Ovary (tissue), 3 donors: Measurements from ENCODE around the gene COL18A1.

Source experiments
- CTCF ChIP-seq, 3 donors: fragments of 450-650 bp in 2 of 3; fragments of 200-600 bp in 1 of 3; IDR thresholded peaks; one replicate each; pipeline versions ENCODE4 v1.5.1 to v1.8.0; 2016 to 2022; ENCODE audit warnings: antibody characterized with exemption in 3 of 3, mild to moderate bottlenecking in 1 of 3
- EP300 ChIP-seq: sonication (generic); formaldehyde crosslinking; IDR thresholded peaks from one replicate; pipeline ENCODE4 v1.6.1; 2017; ENCODE audit warnings: antibody characterized with exemption
- POLR2A ChIP-seq: fragments of 450-650 bp; IDR thresholded peaks from one replicate; pipeline ENCODE4 v1.6.1; 2017; ENCODE audit warnings: antibody characterized with exemption, mild to moderate bottlenecking, moderate library complexity
- donor health status: DM: no; HTN: no; CAD: no.

DNA sequence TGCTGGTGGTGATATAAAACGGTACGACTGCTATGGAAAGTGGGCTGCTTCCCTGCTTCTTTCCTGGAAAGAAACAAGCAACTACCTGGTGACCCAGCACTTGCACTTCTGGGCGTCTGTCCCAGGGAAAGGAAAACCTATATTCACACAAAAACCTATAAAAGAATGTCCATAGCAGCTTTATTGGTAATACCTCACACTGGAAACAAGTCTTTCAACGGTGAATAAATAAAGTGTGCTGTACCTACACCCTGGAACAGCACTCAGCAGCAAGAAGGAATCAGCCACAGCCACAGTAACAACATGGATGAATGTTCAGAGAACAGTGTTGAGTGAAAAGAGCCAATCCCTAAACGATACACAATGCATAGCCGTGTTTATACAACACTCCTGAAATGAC is 117.4 kb downstream of the COL18A1 start:
- no peak for TF ChIP-seq POLR2A
- no peak for TF ChIP-seq CTCF (IDR thresholded peaks at IDR 0.05)
- TF ChIP-seq EP300: no peak
